Measurements from ENCODE around the gene POGZ.

DNA sequence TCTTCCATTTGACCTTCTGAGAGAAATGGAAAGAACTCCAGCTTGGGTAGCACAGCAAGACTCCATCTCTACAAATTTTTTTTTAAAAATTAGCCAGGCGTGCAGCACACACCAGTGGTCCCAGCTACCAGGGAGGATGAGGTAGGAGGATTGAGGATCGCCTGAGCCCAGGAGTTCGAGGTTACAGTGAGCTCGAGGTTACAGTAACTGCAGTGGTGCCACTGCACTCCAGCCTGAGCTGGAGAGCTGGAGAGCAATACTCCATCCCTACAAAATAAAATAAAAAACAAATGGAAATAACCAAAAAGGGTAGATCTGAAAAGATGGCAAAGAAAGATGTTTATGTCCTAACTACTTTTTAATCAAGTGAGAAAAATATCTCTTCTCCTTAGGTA lies 14.5 kb downstream of the POGZ start:
- TF ChIP-seq, protein P1, sequence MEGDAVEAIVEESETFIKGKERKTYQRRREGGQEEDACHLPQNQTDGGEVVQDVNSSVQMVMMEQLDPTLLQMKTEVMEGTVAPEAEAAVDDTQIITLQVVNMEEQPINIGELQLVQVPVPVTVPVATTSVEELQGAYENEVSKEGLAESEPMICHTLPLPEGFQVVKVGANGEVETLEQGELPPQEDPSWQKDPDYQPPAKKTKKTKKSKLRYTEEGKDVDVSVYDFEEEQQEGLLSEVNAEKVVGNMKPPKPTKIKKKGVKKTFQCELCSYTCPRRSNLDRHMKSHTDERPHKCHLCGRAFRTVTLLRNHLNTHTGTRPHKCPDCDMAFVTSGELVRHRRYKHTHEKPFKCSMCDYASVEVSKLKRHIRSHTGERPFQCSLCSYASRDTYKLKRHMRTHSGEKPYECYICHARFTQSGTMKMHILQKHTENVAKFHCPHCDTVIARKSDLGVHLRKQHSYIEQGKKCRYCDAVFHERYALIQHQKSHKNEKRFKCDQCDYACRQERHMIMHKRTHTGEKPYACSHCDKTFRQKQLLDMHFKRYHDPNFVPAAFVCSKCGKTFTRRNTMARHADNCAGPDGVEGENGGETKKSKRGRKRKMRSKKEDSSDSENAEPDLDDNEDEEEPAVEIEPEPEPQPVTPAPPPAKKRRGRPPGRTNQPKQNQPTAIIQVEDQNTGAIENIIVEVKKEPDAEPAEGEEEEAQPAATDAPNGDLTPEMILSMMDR (IDR thresholded peaks at IDR 0.05): no peak
- TF ChIP-seq POLR2A (IDR thresholded peaks at IDR 0.05; ENCODE audit: low read depth) (no peak), EP300 (IDR thresholded peaks at IDR 0.05) (no peak)
